GM12878 (cell line): Measurements from ENCODE around the gene SUPT6H.

ENCODE experiments used
- CTCF ChIP-seq, 3 experiments: IDR thresholded peaks in 2 of 3; conservative IDR thresholded peaks in 1 of 3; 2 replicates each; pipeline ENCODE4 v1.5.1; 2011; ENCODE audit warnings: low read depth in 3 of 3, low read length in 3 of 3, mild to moderate bottlenecking in 3 of 3, control low read depth in 2 of 3, moderate library complexity in 2 of 3, inconsistent platforms in 1 of 3, mixed read lengths in 1 of 3; ENCODE audit not compliant: control insufficient read depth in 2 of 3, insufficient read depth in 1 of 3; ENCODE audit errors: extremely low read depth in 1 of 3
- EZH2 ChIP-seq: IDR thresholded peaks from 2 replicates; pipeline ENCODE4 v1.6.1; 2012; ENCODE audit warnings: low read depth, mild to moderate bottlenecking, control low read depth, inconsistent platforms, low read length, borderline replicate concordance; ENCODE audit not compliant: control insufficient read depth
- REST ChIP-seq: IDR thresholded peaks from 2 replicates; pipeline ENCODE4 v1.6.1; 2012; ENCODE audit warnings: mild to moderate bottlenecking, low read depth, low read length
- SIX5 ChIP-seq: IDR thresholded peaks from 2 replicates; pipeline ENCODE4 v1.6.1; 2011; ENCODE audit warnings: mild to moderate bottlenecking, low read depth, low read length, moderate library complexity; ENCODE audit not compliant: severe bottlenecking
- TBL1XR1 ChIP-seq: IDR thresholded peaks from 2 replicates; pipeline ENCODE4 v1.6.1; 2012; ENCODE audit warnings: low read depth, low read length, improper control_type of control experiment
- USF2 ChIP-seq: IDR thresholded peaks from 2 replicates; pipeline ENCODE4 v1.6.1; 2011; ENCODE audit warnings: low read depth, low read length, improper control_type of control experiment, borderline replicate concordance

- TF ChIP-seq CTCF (IDR thresholded peaks at IDR 0.05 in 2 of 3, conservative IDR thresholded peaks at IDR 0.05 in 1 of 3; ENCODE audit: control insufficient read depth in 2 of 3, extremely low read depth in 1 of 3, insufficient read depth in 1 of 3, low read depth in 3 of 3, low read length in 3 of 3), result no peak
- TF ChIP-seq REST, result no peak
- no peak for TF ChIP-seq SIX5
- TF ChIP-seq USF2, result no peak
- TF ChIP-seq TBL1XR1, result no peak
- no peak for TF ChIP-seq EZH2
These were observed 56.5 kb downstream of the SUPT6H start for GRCh38 chr17:28718333-28719020.
